Activated CD4-positive, alpha-beta T cell treated with anti-CD3 and anti-CD28 coated beads for 4 hours (primary cell): Measurements from ENCODE around the gene TBC1D22B.
"Not testable (repeated sequence)": the region's sequence is repeated elsewhere in the genome, so short reads cannot be mapped to it uniquely, and the experiment has no call there.

Experiments
- DNase-seq, 2 donors: peaks; one replicate each; pipeline ENCODE4 v3.0.0-alpha.2; 2020

The TBC1D22B gene

GRCh38 chr6:37269105-37269504, 11.5 kb downstream of the TBC1D22B start:
- no peak for DNase-seq

GRCh38 chr6:37272834-37273566, 15.4 kb downstream of the TBC1D22B start:
- no peak for DNase-seq

- DNase-seq, result no peak
These were observed 16.1 kb downstream of the TBC1D22B start for GRCh38 chr6:37273690-37274089.

- no peak for DNase-seq
These were observed 17.8 kb downstream of the TBC1D22B start for GRCh38 chr6:37275350-37275749.

GRCh38 chr6:37277001-37277409, 19.4 kb downstream of the TBC1D22B start:
- no peak for DNase-seq

- no peak for DNase-seq
These were observed 22.0 kb downstream of the TBC1D22B start for GRCh38 chr6:37279366-37280134.

GRCh38 chr6:37280162-37280887, 22.8 kb downstream of the TBC1D22B start:
- DNase-seq, result no peak

- no peak for DNase-seq
These were observed 24.8 kb downstream of the TBC1D22B start for GRCh38 chr6:37282371-37282770.

- DNase-seq, result no peak
These were observed 25.7 kb downstream of the TBC1D22B start for GRCh38 chr6:37283268-37283667.

GRCh38 chr6:37283671-37284151, 26.1 kb downstream of the TBC1D22B start:
- DNase-seq, result no peak

- DNase-seq, result no peak
These were observed 27.2 kb downstream of the TBC1D22B start for GRCh38 chr6:37284781-37285180.

GRCh38 chr6:37285861-37286311, 28.3 kb downstream of the TBC1D22B start:
- DNase-seq, result no peak

- DNase-seq, result no peak
These were observed 30.1 kb downstream of the TBC1D22B start for GRCh38 chr6:37287519-37288157.

- DNase-seq, result no peak
These were observed 30.7 kb downstream of the TBC1D22B start for GRCh38 chr6:37288247-37288646.

- DNase-seq, result peak in 1 of 2 donors; percentile 4
These were observed 32.4 kb downstream of the TBC1D22B start for GRCh38 chr6:37289931-37290330.

- no peak for DNase-seq
These were observed 35.9 kb downstream of the TBC1D22B start for GRCh38 chr6:37293426-37293825.

- not testable (repeated sequence) for DNase-seq
These were observed 40.1 kb downstream of the TBC1D22B start for GRCh38 chr6:37297637-37298036.

- no peak for DNase-seq
These were observed 41.4 kb downstream of the TBC1D22B start for GRCh38 chr6:37298958-37299357.

- no peak for DNase-seq
These were observed 42.4 kb downstream of the TBC1D22B start for GRCh38 chr6:37299990-37300389.

GRCh38 chr6:37302086-37302686, 44.6 kb downstream of the TBC1D22B start:
- no peak for DNase-seq

- no peak for DNase-seq
These were observed 45.6 kb downstream of the TBC1D22B start for GRCh38 chr6:37303091-37303660.

GRCh38 chr6:37303891-37304503, 46.4 kb downstream of the TBC1D22B start:
- DNase-seq, result no peak
